GM21723 (cell line): ENCODE measurements around the gene RAB4B.
"Not testable (repeated sequence)": the region's sequence is repeated elsewhere in the genome, so short reads cannot be mapped to it uniquely, and the experiment has no call there.

Experiments used
- ATAC-seq: cut with Tn5 transposase; IDR thresholded peaks from one replicate; pipeline ENCODE4 v1.9.1; 2021; ENCODE audit warnings: mild to moderate bottlenecking, moderate library complexity; ENCODE audit not compliant: unreplicated experiment

The RAB4B gene

GRCh38 chr19:40815223-40815622 lies 37.2 kb downstream of the RAB4B start:
- no peak for ATAC-seq

GRCh38 chr19:40818480-40819399 lies 40.7 kb downstream of the RAB4B start:
- ATAC-seq: peak; percentile 69

GRCh38 chr19:40819479-40820234 lies 41.6 kb downstream of the RAB4B start:
- ATAC-seq: not testable (repeated sequence)

- no peak for ATAC-seq
Observed at GRCh38 chr19:40822161-40822560, 44.1 kb downstream of the RAB4B start.

- ATAC-seq: not testable (repeated sequence)
Observed at GRCh38 chr19:40822704-40823553, 44.9 kb downstream of the RAB4B start.

- ATAC-seq: not testable (repeated sequence)
Observed at GRCh38 chr19:40824916-40825315, 46.9 kb downstream of the RAB4B start.

GRCh38 chr19:40825460-40826095 lies 47.5 kb downstream of the RAB4B start:
- ATAC-seq: not testable (repeated sequence)

GRCh38 chr19:40826312-40826698 lies 48.3 kb downstream of the RAB4B start:
- not testable (repeated sequence) for ATAC-seq

- not testable (repeated sequence) for ATAC-seq
Observed at GRCh38 chr19:40826699-40827385, 48.8 kb downstream of the RAB4B start.

- no peak for ATAC-seq
Observed at GRCh38 chr19:40827386-40828247, 49.6 kb downstream of the RAB4B start.

- no peak for ATAC-seq
Observed at GRCh38 chr19:40829205-40829604, 51.2 kb downstream of the RAB4B start.

- ATAC-seq: not testable (repeated sequence)
Observed at GRCh38 chr19:40830741-40831140, 52.7 kb downstream of the RAB4B start.

- no peak for ATAC-seq
Observed at GRCh38 chr19:40831502-40832430, 53.7 kb downstream of the RAB4B start.

GRCh38 chr19:40832431-40832790 lies 54.4 kb downstream of the RAB4B start:
- not testable (repeated sequence) for ATAC-seq

- ATAC-seq: not testable (repeated sequence)
Observed at GRCh38 chr19:40833728-40834533, 55.9 kb downstream of the RAB4B start.

- ATAC-seq: no peak
Observed at GRCh38 chr19:40836754-40837429, 58.8 kb downstream of the RAB4B start.
